ENCODE results near the gene RTKN2.
"Not testable (repeated sequence)": the region's sequence is repeated elsewhere in the genome, so short reads cannot be mapped to it uniquely, and the experiment has no call there.

The RTKN2 gene, protein sequence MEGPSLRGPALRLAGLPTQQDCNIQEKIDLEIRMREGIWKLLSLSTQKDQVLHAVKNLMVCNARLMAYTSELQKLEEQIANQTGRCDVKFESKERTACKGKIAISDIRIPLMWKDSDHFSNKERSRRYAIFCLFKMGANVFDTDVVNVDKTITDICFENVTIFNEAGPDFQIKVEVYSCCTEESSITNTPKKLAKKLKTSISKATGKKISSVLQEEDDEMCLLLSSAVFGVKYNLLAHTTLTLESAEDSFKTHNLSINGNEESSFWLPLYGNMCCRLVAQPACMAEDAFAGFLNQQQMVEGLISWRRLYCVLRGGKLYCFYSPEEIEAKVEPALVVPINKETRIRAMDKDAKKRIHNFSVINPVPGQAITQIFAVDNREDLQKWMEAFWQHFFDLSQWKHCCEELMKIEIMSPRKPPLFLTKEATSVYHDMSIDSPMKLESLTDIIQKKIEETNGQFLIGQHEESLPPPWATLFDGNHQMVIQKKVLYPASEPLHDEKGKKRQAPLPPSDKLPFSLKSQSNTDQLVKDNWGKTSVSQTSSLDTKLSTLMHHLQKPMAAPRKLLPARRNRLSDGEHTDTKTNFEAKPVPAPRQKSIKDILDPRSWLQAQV

GRCh38 chr10:62268399-62269114 is at the start of gene RTKN2:
RTKN2 (minus strand) TSS chr10:62268844; CDS start chr10:62268610, 234 bp downstream.
- DNase-seq = peak; percentile 90

DNA sequence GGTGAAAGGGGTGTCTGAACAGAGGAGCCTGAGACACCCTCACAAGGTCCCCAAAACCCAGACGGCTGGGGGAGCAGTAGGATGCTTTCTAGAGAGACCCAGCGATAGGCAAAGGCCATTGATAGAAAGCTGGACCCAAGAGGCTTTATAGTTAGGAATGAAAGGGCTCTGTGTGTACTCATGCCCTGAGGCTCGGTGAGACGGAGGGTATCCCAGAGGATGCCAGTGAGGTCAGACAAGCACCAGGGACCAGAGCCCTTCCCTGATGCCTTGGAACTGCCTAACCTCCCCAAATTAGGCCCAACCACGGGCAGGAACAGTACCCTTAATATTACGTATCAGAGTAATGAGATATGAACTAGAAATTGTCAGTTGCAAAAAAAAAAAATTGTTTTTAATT is 48.6 kb upstream of the RTKN2 start:
- DNase-seq = no peak

DNA sequence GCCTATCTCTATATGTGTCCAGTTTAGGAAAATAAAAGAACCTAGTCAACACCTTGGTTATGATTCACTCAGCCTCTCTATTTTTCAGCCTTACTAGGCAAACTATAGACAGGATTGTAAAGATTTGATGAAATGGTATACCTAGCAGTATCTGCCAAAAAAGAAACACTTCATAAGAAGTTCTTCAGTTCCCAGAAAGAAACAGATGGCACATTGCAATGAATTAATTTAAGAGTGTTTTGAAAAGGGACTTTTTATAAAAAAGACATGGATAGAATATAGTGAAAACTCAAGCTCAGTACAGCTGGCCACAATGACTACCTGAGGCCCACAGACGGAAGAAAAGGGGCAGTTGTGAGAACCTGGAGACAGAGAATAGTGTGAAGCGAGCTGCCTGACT is 40.6 kb upstream of the RTKN2 start:
- no peak for DNase-seq

DNA sequence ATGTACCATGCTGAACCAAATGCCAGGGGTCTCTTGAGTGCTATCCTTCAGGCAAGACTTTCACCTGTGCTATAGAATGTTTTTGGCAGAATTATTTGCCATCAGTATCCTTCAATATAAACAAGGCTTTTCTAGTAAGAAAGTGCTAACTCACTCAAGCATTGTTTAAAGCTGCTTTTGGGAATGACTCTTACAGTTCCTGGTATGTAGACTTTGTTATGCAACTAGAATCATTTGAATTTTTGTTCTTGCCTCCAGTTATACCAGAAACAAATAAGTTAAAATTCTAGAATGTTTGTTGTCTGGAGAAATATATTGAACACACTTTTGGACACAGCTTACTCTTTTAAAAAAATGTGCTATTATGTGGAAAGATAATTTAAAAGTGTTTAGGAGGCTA is 39.5 kb upstream of the RTKN2 start:
- DNase-seq = no peak

- DNase-seq = no peak
Observed at GRCh38 chr10:62307635-62308034, 39.0 kb upstream of the RTKN2 start.

DNA sequence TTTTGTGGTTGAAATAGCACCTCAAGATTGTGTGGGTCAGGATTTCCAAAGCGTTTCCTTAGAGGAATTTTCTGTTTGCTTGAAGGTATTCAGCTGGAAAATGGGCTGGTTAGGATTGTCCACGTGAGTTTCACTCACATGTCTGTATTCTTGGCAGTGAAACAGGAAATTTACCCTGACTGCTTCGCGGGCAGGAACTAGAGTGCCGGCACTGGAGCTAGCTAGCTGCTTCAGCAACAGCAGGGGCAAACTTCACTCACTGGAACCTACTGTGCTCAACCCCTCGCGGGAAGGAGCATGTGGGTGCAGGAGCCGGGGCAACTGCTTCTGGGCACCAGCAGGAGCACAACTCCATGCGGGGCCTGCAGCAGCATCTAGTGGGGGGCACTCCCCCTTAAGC is 38.0 kb upstream of the RTKN2 start:
- DNase-seq = no peak

GRCh38 chr10:62305813-62306212 is 37.2 kb upstream of the RTKN2 start:
- no peak for DNase-seq

DNA sequence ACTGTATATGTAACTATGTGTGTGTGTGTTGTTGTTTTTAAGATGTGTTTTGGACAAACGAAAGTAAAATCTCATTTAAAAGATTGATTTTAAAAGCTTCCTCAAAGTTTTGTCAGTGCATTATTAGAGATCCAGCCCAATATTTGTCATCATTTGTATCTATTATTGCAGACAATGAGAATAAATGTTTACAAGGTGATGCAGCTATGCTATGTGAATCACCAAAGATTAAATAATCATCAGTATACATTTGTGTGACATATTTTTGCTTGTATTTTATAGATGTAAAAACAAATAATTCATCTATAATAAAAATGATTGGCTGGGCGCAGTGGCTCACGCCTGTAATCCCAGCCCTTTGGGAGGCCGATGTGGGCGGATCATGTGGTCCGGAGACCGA is 35.3 kb upstream of the RTKN2 start:
- no peak for DNase-seq

DNA sequence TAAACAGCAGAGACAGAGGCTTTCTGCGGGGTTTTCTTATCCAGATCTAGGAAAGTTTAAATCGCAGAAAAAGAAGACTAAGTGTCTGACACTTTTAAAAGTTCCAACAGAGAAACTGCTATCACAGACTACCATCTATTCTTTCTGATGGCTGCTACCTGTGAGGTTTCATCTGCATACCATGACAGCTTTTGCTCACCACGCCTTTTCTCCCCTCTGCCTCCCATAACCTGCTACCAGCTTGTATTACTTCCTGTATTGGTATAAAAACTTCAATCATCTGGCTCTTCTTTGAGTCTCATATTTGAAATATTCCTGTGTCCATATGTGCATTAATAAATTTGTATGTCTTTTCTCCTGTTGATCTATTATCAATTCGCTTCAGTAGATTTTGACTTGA is 34.1 kb upstream of the RTKN2 start:
- no peak for DNase-seq

- no peak for DNase-seq
Observed at GRCh38 chr10:62297857-62298256, 29.2 kb upstream of the RTKN2 start.

DNA sequence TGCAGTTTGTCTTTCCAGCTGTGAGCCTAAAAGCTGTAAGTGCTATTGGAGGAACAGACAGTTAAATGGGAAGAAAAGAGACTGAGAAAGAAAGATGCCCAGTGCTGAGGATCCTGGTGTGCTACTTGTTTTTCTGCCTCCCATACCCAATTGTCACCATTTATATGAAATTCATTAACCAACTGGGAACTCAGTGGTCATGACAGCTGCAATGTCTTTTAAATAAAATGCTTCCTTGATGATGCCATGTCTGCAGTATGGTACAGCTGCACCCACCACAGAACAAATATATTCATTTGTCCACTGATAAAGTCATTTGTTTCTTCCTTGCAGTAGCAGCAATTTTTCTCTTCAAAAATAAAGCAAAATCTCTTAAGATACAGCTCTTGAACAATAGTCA is 15.6 kb upstream of the RTKN2 start:
- no peak for DNase-seq

- DNase-seq = not testable (repeated sequence)
Observed at GRCh38 chr10:62281348-62281747, 12.7 kb upstream of the RTKN2 start.

DNA sequence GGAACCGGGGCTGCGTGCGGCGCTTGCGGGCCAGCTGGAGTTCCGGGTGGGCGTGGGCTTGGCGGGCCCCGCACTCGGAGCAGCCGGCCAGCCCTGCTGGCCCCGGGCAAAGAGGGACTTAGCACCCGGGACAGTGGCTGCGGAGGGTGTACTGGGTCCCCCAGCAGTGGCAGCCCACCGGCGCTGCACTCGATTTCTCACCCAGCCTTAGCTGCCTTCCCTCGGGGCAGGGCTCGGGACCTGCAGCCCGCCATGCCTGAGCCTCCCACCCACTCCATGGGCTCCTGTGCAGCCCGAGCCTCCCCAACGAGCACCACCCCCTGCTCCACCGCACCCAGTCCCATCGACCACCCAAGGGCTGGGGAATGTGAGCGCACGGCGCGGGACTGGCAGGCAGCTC is 11.7 kb upstream of the RTKN2 start:
- not testable (repeated sequence) for DNase-seq

- DNase-seq = no peak
Observed at GRCh38 chr10:62278441-62278910, 9.8 kb upstream of the RTKN2 start.

- DNase-seq = no peak
Observed at GRCh38 chr10:62277971-62278370, 9.3 kb upstream of the RTKN2 start.

DNA sequence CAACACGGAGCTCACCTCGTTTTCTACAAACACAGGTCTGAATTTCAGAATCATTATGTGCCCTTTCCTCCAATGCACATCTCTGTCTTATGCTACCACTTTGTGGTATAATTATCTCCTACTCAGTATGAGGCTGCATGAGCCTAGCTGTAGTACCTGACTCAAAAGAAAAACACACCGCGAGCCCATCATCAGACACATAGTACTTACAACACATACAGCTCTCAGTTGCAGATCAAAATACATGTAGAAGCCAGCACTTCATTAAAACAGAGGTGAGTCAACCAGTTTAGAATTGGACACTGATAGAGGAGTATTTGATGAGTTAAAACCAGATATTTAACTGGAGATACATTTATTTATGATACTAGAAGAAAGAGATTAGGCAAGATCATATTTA is 1.4 kb upstream of the RTKN2 start:
- no peak for DNase-seq

GRCh38 chr10:62268027-62268398 is 631 bp downstream of the RTKN2 start:
- no peak for DNase-seq

DNA sequence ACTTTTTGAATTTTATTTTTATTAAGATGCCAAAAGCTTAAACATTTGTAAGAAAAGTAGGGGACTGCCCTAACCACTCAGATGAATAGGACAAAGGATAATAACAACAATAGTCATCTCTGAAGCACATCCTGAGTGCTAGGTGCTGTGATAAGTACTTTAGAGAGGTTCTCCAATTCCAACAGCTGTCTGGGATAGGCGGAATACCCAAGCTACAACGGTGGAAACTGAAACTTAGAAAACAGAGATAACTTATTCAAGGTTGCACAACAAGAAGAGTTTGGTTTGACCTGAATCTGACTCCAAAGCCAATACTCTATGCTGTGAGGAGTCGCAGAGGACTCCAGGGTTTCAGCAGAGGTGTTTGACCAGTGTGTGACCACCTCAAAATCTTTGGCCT is 2.0 kb downstream of the RTKN2 start:
- no peak for DNase-seq

DNA sequence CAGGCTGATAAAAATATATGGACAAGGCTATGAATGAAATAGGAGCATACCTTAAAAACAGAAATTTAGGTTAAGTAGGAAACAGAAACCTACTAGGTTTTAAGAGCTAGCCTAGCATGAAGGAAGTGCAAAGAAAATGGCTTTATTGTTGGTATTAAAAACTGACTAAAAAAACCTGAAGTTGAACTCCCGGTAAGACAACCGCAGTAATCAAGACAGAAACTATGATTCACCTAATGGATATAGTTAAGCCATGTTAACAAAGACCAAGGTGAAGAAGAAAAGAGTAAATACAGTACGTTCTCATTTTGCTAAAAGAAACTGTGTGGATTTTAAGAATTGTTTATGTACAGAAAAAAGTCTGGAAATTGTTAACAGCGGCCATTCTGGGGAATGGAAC is 2.5 kb downstream of the RTKN2 start:
- no peak for DNase-seq

DNA sequence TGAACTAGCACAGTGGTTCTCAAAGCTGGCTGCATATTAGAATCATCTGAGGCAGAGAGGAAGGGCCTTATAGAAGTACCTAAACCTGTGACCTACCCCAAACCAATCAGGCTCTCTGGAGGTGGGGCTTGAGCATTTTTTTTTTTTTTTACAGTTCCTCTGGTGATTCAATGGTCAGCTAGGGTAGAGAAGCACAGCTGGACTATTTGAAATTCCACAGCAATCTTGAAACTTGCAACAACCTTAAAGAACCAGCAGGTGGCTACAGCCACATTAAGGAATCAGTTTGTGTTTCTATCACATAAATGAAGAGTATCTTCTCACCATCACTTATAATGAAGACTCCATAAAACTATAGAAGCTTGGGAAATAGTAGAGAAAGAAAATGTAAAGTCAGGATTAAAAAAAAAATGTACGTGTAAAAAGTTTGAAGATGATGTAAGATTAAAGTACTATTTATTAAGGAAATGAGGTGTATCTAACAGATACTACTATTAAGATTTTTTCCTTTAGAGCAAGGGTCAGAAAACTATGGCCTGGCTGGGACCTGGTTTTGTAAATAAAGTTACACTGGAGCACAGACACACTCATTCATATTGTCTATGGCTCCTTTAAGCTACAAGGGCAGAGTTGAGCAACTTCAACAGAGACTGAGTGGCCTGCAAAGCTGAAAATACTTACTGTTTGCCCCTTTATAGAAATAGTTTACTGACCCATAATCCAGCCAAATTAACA is 3.8 kb downstream of the RTKN2 start:
- DNase-seq = no peak

GRCh38 chr10:62264126-62264525 is 4.5 kb downstream of the RTKN2 start:
- no peak for DNase-seq

DNA sequence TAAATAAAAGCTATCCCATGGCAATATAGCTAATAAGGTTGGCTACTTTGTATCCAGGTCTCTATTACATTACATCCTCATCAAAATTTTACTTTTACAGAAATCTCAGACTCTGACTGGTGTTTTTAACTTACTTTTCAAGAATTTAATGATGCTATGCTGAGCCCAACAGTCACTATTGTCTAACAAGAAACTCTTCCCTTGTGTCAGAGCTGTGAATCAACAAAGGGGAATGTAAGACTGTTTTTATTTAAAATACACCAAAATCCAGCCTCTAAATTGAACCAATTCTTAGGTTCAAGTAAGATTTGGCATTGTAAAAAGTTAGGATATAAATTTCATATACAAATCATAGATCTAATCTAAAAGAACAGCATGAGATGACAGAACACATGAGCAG is 7.0 kb downstream of the RTKN2 start:
- no peak for DNase-seq

DNA sequence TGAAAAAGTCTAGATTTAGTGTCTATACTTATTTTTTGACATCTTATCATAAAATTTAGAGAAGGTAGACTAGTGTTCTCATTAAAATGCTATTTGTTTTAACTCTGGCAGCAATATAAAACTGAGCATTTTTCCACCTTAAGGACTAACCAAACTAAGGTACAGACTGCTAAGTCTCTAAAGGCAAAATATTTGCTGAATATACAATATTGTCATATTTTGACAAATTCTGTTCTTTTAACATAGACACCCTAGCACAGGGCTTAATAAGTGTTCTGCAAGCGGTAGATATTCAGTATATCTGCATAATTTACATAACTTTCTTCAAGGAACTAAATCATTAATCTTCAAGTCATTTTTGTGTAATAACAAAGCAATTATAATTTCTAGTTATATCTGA is 8.6 kb downstream of the RTKN2 start:
- no peak for DNase-seq

All from NCI-H1048 (cell line).